DND-41 (cell line): Measurements from ENCODE around the gene GSTT2B.
"Not testable (repeated sequence)": the region's sequence is repeated elsewhere in the genome, so short reads cannot be mapped to it uniquely, and the experiment has no call there.

Experiments used
- ATAC-seq: fragments of 200-7000 bp; cut with Tn5 transposase; 3 replicates; pipeline ENCODE4 v1.9.1; 2021; ENCODE audit warnings: low read depth; ENCODE audit not compliant: insufficient read depth
- DNase-seq: peaks from one replicate; pipeline ENCODE4 v3.0.0-alpha.2; 2020
- H2AFZ ChIP-seq: 2 replicates; pipeline ENCODE4 v1.6.0; 2012; ENCODE audit warnings: low read depth, low read length
- H3K27ac ChIP-seq: 2 replicates; pipeline ENCODE4 v1.5.1; 2012; ENCODE audit warnings: low read length, inconsistent platforms
- H3K27me3 ChIP-seq: fragments of 200-600 bp; sonication (generic); 2 replicates; pipeline ENCODE4 v1.6.0; 2012; ENCODE audit warnings: low read length, mild to moderate bottlenecking, inconsistent platforms; ENCODE audit not compliant: insufficient read depth, poor library complexity
- H3K36me3 ChIP-seq: 2 replicates; pipeline ENCODE4 v1.5.1; 2012; ENCODE audit warnings: low read length, inconsistent platforms; ENCODE audit not compliant: insufficient read depth
- H3K4me1 ChIP-seq: 2 replicates; pipeline ENCODE4 v1.5.1; 2012; ENCODE audit warnings: mild to moderate bottlenecking, low read length; ENCODE audit not compliant: insufficient read depth
- H3K4me2 ChIP-seq: 2 replicates; pipeline ENCODE4 v1.6.0; 2012; ENCODE audit warnings: mild to moderate bottlenecking, moderate library complexity, low read length, inconsistent platforms; ENCODE audit not compliant: insufficient read depth
- H3K4me3 ChIP-seq, 2 experiments: fragments of 200-600 bp in 1 of 2; shearing (Covaris generic) in 1 of 2; 2 replicates each; pipeline ENCODE4 v1.5.1; 2012 to 2016; ENCODE audit warnings: inconsistent platforms in 2 of 2, low read length in 2 of 2, mild to moderate bottlenecking in 2 of 2, low read depth in 1 of 2, moderate library complexity in 1 of 2
- H3K79me2 ChIP-seq: 2 replicates; pipeline ENCODE4 v1.6.0; 2012; ENCODE audit warnings: low read length, inconsistent platforms; ENCODE audit not compliant: insufficient read depth
- H3K9ac ChIP-seq: 2 replicates; pipeline ENCODE4 v1.6.0; 2012; ENCODE audit warnings: low read depth, mild to moderate bottlenecking, inconsistent platforms, low read length, moderate library complexity
- H3K9me3 ChIP-seq: 2 replicates; pipeline ENCODE4 v1.5.1; 2012; ENCODE audit warnings: low read length, moderate library complexity, mild to moderate bottlenecking, inconsistent platforms; ENCODE audit not compliant: insufficient read depth, severe bottlenecking
- H4K20me1 ChIP-seq: 2 replicates; pipeline ENCODE4 v1.6.0; 2012; ENCODE audit warnings: low read length; ENCODE audit not compliant: insufficient read depth
- EZH2 ChIP-seq: IDR thresholded peaks from 3 replicates; pipeline ENCODE4 v1.6.1; 2012; ENCODE audit warnings: borderline replicate concordance, low read depth, mild to moderate bottlenecking, moderate library complexity, low read length, inconsistent platforms; ENCODE audit not compliant: severe bottlenecking
- TF ChIP-seq, protein P1 (sequence below): IDR thresholded peaks from 2 replicates; pipeline ENCODE4 v1.5.1; 2012; ENCODE audit warnings: borderline replicate concordance, low read length, moderate library complexity, mild to moderate bottlenecking; ENCODE audit not compliant: poor library complexity, severe bottlenecking; ENCODE audit errors: extremely low read depth

Gene GSTT2B

DNA sequence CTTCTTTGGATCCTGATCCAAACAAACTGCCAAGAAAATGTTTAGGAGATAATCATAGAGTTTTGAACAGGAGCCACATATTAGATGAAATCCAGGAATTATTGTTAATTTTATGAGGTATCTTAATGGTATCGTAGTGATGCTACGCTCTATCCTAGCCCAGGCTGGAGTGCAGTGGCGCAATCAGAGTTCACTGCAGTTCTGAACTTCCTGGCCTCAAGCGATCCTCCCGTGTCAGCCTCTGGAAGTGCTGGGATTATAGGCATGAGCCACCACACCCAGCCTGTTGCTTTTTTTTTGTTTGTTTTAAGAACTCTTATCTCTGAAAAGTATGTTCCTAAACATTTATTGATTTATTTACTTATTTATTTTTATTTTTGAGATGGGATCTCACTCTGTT lies 41.9 kb upstream of the GSTT2B start:
- no peak overlapping the region for H3K9ac ChIP-seq
- no peak overlapping the region for H2AFZ ChIP-seq
- no peaks in the 10 kb centered on the region for H3K4me1 ChIP-seq
- no peak for TF ChIP-seq EZH2
- TF ChIP-seq, protein P1, sequence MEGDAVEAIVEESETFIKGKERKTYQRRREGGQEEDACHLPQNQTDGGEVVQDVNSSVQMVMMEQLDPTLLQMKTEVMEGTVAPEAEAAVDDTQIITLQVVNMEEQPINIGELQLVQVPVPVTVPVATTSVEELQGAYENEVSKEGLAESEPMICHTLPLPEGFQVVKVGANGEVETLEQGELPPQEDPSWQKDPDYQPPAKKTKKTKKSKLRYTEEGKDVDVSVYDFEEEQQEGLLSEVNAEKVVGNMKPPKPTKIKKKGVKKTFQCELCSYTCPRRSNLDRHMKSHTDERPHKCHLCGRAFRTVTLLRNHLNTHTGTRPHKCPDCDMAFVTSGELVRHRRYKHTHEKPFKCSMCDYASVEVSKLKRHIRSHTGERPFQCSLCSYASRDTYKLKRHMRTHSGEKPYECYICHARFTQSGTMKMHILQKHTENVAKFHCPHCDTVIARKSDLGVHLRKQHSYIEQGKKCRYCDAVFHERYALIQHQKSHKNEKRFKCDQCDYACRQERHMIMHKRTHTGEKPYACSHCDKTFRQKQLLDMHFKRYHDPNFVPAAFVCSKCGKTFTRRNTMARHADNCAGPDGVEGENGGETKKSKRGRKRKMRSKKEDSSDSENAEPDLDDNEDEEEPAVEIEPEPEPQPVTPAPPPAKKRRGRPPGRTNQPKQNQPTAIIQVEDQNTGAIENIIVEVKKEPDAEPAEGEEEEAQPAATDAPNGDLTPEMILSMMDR = no peak
- no peaks in the 10 kb centered on the region for H3K27me3 ChIP-seq
- H3K4me3 ChIP-seq = no peak overlapping the region
- H3K4me2 ChIP-seq = no peak overlapping the region
- H3K27ac ChIP-seq = no peak overlapping the region
- H3K36me3 ChIP-seq = no peaks in the 10 kb centered on the region
- H3K9me3 ChIP-seq = no peaks in the 10 kb centered on the region
- DNase-seq (no peak), ATAC-seq (no peak)
- no peaks in the 10 kb centered on the region for H3K79me2 ChIP-seq
- no peaks in the 10 kb centered on the region for H4K20me1 ChIP-seq

DNA sequence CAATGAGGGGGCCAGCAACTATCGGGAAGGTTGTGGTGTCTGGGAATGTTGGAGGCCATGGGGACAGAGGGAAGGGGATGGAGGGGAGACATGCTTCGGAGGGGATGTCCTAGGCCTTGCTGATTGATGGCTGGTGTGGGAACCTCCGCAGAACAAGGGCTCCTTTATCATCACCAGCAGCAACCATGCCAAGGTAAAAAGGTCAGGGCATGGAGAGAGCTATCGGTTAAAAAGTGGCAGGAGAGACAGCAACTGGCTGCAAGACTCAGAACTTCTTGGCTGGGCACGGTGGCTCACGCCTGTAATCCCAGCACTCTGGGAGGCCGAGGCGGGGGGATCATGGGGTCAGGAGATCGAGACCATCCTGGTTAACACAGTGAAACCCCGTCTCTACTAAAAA lies 41.3 kb upstream of the GSTT2B start:
- Histone ChIP-seq H3K4me2 (no peak overlapping the region), H2AFZ (no peak overlapping the region), H3K4me3 (no peak overlapping the region), H3K4me1 (no peaks in the 10 kb centered on the region), H3K9me3 (no peaks in the 10 kb centered on the region), H3K27me3 (no peaks in the 10 kb centered on the region), H3K79me2 (no peaks in the 10 kb centered on the region), H3K27ac (no peak overlapping the region), H3K9ac (no peak overlapping the region), H4K20me1 (no peaks in the 10 kb centered on the region), H3K36me3 (no peaks in the 10 kb centered on the region)
- no peak for TF ChIP-seq EZH2
- TF ChIP-seq, protein P1 = no peak
- ATAC-seq = no peak
- no peak for DNase-seq

DNA sequence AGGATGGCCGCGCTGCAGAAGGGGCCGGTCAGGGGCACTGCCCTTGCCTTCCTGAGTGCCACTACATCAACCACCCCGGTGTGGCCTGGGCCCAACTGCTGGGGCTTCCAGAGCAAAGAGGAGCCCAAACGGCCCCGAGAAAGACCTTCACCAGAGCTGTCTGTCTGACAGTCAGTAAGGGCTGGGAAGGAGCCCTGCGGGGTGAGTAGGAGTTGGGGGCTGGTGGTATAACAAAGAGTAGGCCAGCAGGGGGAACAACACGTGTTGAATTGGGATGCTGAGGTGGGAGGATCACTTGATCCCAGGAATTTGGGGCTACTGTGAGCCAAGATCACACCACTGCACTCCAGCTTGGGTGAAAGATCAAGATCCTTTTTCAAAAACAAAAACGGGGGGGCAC lies 40.3 kb upstream of the GSTT2B start:
- H2AFZ ChIP-seq = no peak overlapping the region

DNA sequence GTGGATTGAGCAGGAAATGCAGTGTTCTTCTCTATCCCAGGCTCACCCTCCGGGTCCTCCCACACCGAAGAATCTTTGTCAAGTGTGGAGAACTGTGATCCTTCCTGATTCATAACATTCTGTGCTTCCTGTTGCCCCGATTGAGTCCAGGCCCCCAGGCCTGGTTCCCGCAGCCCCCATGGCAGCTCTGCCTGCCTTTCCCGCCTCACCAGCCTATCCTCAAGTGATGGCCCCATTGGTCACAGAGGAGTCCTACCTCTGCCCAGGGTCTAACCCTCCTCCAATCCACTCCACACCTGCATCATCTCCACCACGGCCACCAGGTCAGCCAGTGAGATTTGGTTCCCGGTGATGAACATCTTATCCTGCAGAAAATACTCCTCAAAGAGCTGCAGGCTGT lies 38.8 kb upstream of the GSTT2B start:
- H3K36me3 ChIP-seq, H3K9me3 ChIP-seq, H2AFZ ChIP-seq, H3K27ac ChIP-seq, H3K4me1 ChIP-seq, ATAC-seq, DNase-seq, H3K27me3 ChIP-seq, H3K4me2 ChIP-seq, H3K9ac ChIP-seq, H3K79me2 ChIP-seq, H3K4me3 ChIP-seq, H4K20me1 ChIP-seq: not testable (repeated sequence)

More for the DNA sequence above, 40.3 kb upstream of the GSTT2B start:
- no peaks in the 10 kb centered on the region for H3K9me3 ChIP-seq
- DNase-seq = no peak
- H3K4me2 ChIP-seq = no peak overlapping the region
- H3K9ac ChIP-seq = no peak overlapping the region
- no peak overlapping the region for H3K4me3 ChIP-seq
- ATAC-seq = no peak
- H4K20me1 ChIP-seq = no peaks in the 10 kb centered on the region
- no peak overlapping the region for H3K27ac ChIP-seq
- no peaks in the 10 kb centered on the region for H3K27me3 ChIP-seq
- TF ChIP-seq, protein P1 = no peak
- H3K4me1 ChIP-seq = no peaks in the 10 kb centered on the region
- no peaks in the 10 kb centered on the region for H3K79me2 ChIP-seq
- no peaks in the 10 kb centered on the region for H3K36me3 ChIP-seq
